Lower leg skin (tissue), 4 donors: ENCODE results near the gene DDX49. TPM values are rescaled to one million over a fixed set of nuclear protein-coding genes. Genes with fewer than 3 reads are reported as not detected.

Experiments
- DNase-seq, 2 donors: peaks; one replicate each; pipeline ENCODE4 v3.0.0-alpha.2; 2019; ENCODE audit warnings: low spot score in 2 of 2
- H3K4me3 ChIP-seq: fragments of 200-600 bp; sonication (generic); 2 replicates; pipeline ENCODE4 v1.5.1; 2017; ENCODE audit warnings: mild to moderate bottlenecking, low read depth; ENCODE audit not compliant: poor library complexity, severe bottlenecking
- CTCF ChIP-seq, 3 donors: fragments of 450-650 bp; IDR thresholded peaks; one replicate each; pipeline ENCODE4 v1.5.1; 2016; ENCODE audit warnings: antibody characterized with exemption in 3 of 3, mild to moderate bottlenecking in 3 of 3, moderate library complexity in 2 of 3
- POLR2A ChIP-seq, 2 donors: fragments of 450-650 bp; IDR thresholded peaks; one replicate each; pipeline ENCODE4 v1.6.1; 2016 to 2017; ENCODE audit warnings: antibody characterized with exemption in 2 of 2, mild to moderate bottlenecking in 1 of 2, moderate library complexity in 1 of 2
- WGBS, 2 donors: methylation state at CpG; one replicate each; pipeline ENCODE4 v1.1.5; 2018; 5-methylcytosine and 5-hydroxymethylcytosine counted together
- intact Hi-C: fragments of 100-400 bp; cut with DNase I; formaldehyde crosslinking; loops from one replicate; pipeline ENCODE4 v1.15.0; 2023; ENCODE audit warnings: low total_unique reads
- total RNA-seq, 4 donors: library from RNA; depleted of rRNA; stranded (reverse); fragments of >200 nt; gene quantifications; one replicate each; pipeline ENCODE4 v1.1.0, GENCODE V29; 2016

The DDX49 gene
- total RNA-seq, 4 donors from 2014 or later: 50.0 to 87.7 (median 65.5) TPM

GRCh38 chr19:18876865-18877264 is 42.6 kb upstream of the DDX49 start:
- intact Hi-C loops: no loop called here
- DNase-seq: no peak
- H3K4me3 ChIP-seq: no peak overlapping the region
- WGBS, 2 donors: 96 to 98% methylated on average over 6 to 7 of the region's 7 CpGs
- TF ChIP-seq CTCF (IDR thresholded peaks at IDR 0.05) (no peak), POLR2A (IDR thresholded peaks at IDR 0.05) (no peak)

- H3K4me3 ChIP-seq: no peak overlapping the region
- intact Hi-C loops: no loop called here
- no peak for DNase-seq
- 89 to 90% methylated on average over 24 to 25 of the region's 25 CpGs for WGBS, 2 donors
- no peak for TF ChIP-seq CTCF (IDR thresholded peaks at IDR 0.05)
- no peak for TF ChIP-seq POLR2A (IDR thresholded peaks at IDR 0.05)
These were observed 41.3 kb upstream of the DDX49 start for GRCh38 chr19:18878058-18878797.

GRCh38 chr19:18878858-18879578 is 40.5 kb upstream of the DDX49 start:
- TF ChIP-seq CTCF (IDR thresholded peaks at IDR 0.05) (no peak), POLR2A (IDR thresholded peaks at IDR 0.05) (no peak)
- WGBS, 2 donors: 92% methylated on average over 34 of the region's 34 CpGs
- H3K4me3 ChIP-seq: no peak overlapping the region
- intact Hi-C loops: no loop called here
- DNase-seq: no peak

GRCh38 chr19:18879579-18880373 is 39.7 kb upstream of the DDX49 start:
- intact Hi-C loops: no loop called here
- no peak for DNase-seq
- 74 to 79% methylated on average over 13 of the region's 13 CpGs for WGBS, 2 donors
- TF ChIP-seq CTCF (IDR thresholded peaks at IDR 0.05) (no peak), POLR2A (IDR thresholded peaks at IDR 0.05) (no peak)
- H3K4me3 ChIP-seq: no peak overlapping the region

- DNase-seq: no peak
- no peak overlapping the region for H3K4me3 ChIP-seq
- 91 to 95% methylated on average over 7 of the region's 7 CpGs for WGBS, 2 donors
- intact Hi-C loops: no loop called here
- no peak for TF ChIP-seq POLR2A (IDR thresholded peaks at IDR 0.05)
- TF ChIP-seq CTCF (IDR thresholded peaks at IDR 0.05): no peak
These were observed 38.0 kb upstream of the DDX49 start for GRCh38 chr19:18881491-18881890.
